Stimulated activated CD8-positive, alpha-beta memory T cell treated with anti-CD3 and anti-CD28 coated beads, Interleukin-12 subunit alpha, Interleukin-12 subunit beta, amount 100 ng/mL, for 1 hour (primary cell): ENCODE results near the gene UGT2B11.
"Not testable (repeated sequence)": the region's sequence is repeated elsewhere in the genome, so short reads cannot be mapped to it uniquely, and the experiment has no call there.

Experiments used
- DNase-seq: peaks from one replicate; pipeline ENCODE4 v3.0.0-alpha.2; 2020; ENCODE audit warnings: low read depth

UGT2B11 gene

GRCh38 chr4:69214716-69215115 lies at the start of gene UGT2B11:
Gene UGT2B11, minus strand, starts transcription at chr4:69214748. Its CDS starts 26 bp downstream, at chr4:69214722.
- no peak for DNase-seq

- DNase-seq, result not testable (repeated sequence)
Observed at GRCh38 chr4:69253147-69253772, 38.7 kb upstream of the UGT2B11 start.

- DNase-seq, result not testable (repeated sequence)
Observed at GRCh38 chr4:69250884-69251283, 36.3 kb upstream of the UGT2B11 start.

GRCh38 chr4:69242562-69243240 lies 28.2 kb upstream of the UGT2B11 start:
- not testable (repeated sequence) for DNase-seq

GRCh38 chr4:69241746-69242145 lies 27.2 kb upstream of the UGT2B11 start:
- DNase-seq, result not testable (repeated sequence)

- DNase-seq, result not testable (repeated sequence)
Observed at GRCh38 chr4:69240787-69241186, 26.2 kb upstream of the UGT2B11 start.

- DNase-seq, result no peak
Observed at GRCh38 chr4:69239557-69240168, 25.1 kb upstream of the UGT2B11 start.

GRCh38 chr4:69239092-69239491 lies 24.5 kb upstream of the UGT2B11 start:
- no peak for DNase-seq

- DNase-seq, result no peak
Observed at GRCh38 chr4:69224891-69225290, 10.3 kb upstream of the UGT2B11 start.

- not testable (repeated sequence) for DNase-seq
Observed at GRCh38 chr4:69223277-69223676, 8.7 kb upstream of the UGT2B11 start.

GRCh38 chr4:69218491-69218890 lies 3.9 kb upstream of the UGT2B11 start:
- not testable (repeated sequence) for DNase-seq

GRCh38 chr4:69210911-69211310 lies 3.6 kb downstream of the UGT2B11 start:
- DNase-seq, result no peak

- not testable (repeated sequence) for DNase-seq
Observed at GRCh38 chr4:69198506-69198905, 16.0 kb downstream of the UGT2B11 start.

GRCh38 chr4:69196209-69196965 lies 18.2 kb downstream of the UGT2B11 start:
- no peak for DNase-seq

GRCh38 chr4:69194166-69194565 lies 20.4 kb downstream of the UGT2B11 start:
- DNase-seq, result no peak

- DNase-seq, result not testable (repeated sequence)
Observed at GRCh38 chr4:69191905-69192304, 22.6 kb downstream of the UGT2B11 start.

- not testable (repeated sequence) for DNase-seq
Observed at GRCh38 chr4:69190621-69191020, 23.9 kb downstream of the UGT2B11 start.

GRCh38 chr4:69181519-69182169 lies 32.9 kb downstream of the UGT2B11 start:
- not testable (repeated sequence) for DNase-seq

GRCh38 chr4:69179817-69180216 lies 34.7 kb downstream of the UGT2B11 start:
- DNase-seq, result not testable (repeated sequence)

GRCh38 chr4:69178751-69179205 lies 35.8 kb downstream of the UGT2B11 start:
- DNase-seq, result not testable (repeated sequence)

GRCh38 chr4:69170233-69171134 lies 44.1 kb downstream of the UGT2B11 start:
- DNase-seq, result not testable (repeated sequence)
